Measurements from ENCODE around the gene FGFR3.

FGFR3 gene

DNA sequence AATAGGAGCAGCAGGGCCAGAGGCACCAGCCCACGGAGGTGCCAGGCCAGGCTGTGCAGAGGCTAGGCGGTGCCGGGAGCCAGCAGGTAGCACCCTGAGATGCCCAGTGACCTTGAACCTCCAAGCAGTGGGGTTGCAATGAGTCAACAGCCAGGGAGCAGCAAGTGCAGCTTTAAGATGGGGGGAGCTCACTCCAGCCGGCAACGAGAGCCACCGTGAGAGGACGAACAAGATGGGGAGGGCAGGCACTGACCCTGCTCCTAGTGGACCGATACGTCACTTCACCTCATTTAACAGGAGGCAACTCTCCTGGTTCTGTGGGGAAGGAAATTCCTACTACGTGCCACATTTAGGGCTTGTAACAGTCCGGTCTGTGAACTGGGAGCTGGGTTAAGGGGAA is 58.1 kb downstream of the FGFR3 start:
- H2BK15ac ChIP-seq (replicated peaks; ENCODE audit: low read depth): no peak overlapping the region
- H3K4ac ChIP-seq (ENCODE audit: low read depth, low read length): no peak overlapping the region
- H3K4me2 ChIP-seq (ENCODE audit: low read length): no peak overlapping the region
- no peak overlapping the region for H4K8ac ChIP-seq (ENCODE audit: low read depth, low read length)
- no peak overlapping the region for H3K18ac ChIP-seq (ENCODE audit: low read length)
- no peak overlapping the region for H4K5ac ChIP-seq (ENCODE audit: low read length)
- no peak overlapping the region for H3K4me3 ChIP-seq (ENCODE audit: low read length)
- H2BK120ac ChIP-seq (ENCODE audit: low read depth, low read length): no peak overlapping the region
- H3K27ac ChIP-seq (ENCODE audit: low read depth, low read length): no peak overlapping the region
- H3K56ac ChIP-seq (ENCODE audit: low read length): no peak overlapping the region
- no peak overlapping the region for H3K23ac ChIP-seq (ENCODE audit: low read length)
- no peak overlapping the region for H3K9ac ChIP-seq (ENCODE audit: low read length)
- H3K79me1 ChIP-seq (ENCODE audit: low read length): peaks cover 26% of the 10 kb centered on the region
- H3K36me3 ChIP-seq (ENCODE audit: control insufficient read depth, insufficient read depth, low read length): no peaks in the 10 kb centered on the region
- no peak overlapping the region for H2AK5ac ChIP-seq (ENCODE audit: low read length)
- WGBS (ENCODE audit: extremely low coverage, insufficient coverage, low lambda C conversion rate): no CpG with 5 or more reads among the region's 11 CpGs
- H3K79me2 ChIP-seq (ENCODE audit: control insufficient read depth, insufficient read depth, low read length): peaks cover 29% of the 10 kb centered on the region
- H3K27me3 ChIP-seq (ENCODE audit: insufficient read depth, low read length, poor library complexity): no peaks in the 10 kb centered on the region
- DNase-seq: no peak
- peaks cover 2% of the 10 kb centered on the region for H3K4me1 ChIP-seq (ENCODE audit: control insufficient read depth, low read depth, low read length)
- H2BK5ac ChIP-seq (ENCODE audit: low read length): no peak overlapping the region

DNA sequence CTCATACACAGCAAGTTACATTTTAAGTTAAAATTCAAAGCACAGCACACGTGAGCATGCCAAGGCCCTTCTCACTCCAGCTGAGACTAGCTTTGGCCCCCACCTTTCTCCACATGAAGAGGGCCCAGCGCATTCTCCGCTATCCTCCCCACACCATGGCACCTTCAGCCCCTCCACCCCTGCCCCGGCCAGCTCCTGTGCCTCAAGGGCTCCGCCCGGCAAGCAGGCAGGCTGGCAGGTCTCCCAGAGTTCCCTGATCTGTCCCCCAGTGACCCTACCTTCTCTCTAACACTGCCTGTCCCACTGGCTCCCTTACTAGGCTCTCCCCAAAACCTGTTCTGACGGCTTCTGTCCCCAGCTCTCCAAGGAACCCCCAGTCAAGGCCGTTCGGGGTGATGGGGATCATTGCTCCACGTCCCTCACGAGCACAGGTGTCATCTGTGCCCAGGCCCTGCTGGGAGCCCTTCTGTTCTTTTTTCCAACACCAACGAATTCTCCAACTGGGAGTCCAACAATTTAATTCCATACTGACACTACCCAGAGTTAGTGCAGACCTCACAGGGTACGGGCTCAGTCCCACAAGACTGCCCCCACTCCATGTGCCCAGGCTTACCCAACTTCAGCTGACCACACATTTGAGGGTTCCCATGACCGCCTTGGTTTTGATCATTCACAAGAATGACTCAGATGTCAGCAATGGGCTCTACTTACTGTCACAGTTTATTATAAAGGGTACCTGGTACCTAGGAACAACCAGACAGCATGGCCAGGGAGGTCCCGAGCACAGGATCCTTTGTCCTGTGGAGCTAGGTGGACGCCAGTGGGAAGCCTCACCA is 58.7 kb downstream of the FGFR3 start:
- Histone ChIP-seq H3K18ac (ENCODE audit: low read length) (no peak overlapping the region), H4K8ac (ENCODE audit: low read depth, low read length) (no peak overlapping the region), H2AK5ac (ENCODE audit: low read length) (no peak overlapping the region), H3K56ac (ENCODE audit: low read length) (peak overlapping the region; percentile 7), H3K4me3 (ENCODE audit: low read length) (no peak overlapping the region), H4K5ac (ENCODE audit: low read length) (no peak overlapping the region), H3K9ac (ENCODE audit: low read length) (no peak overlapping the region), H2BK15ac (replicated peaks; ENCODE audit: low read depth) (no peak overlapping the region), H3K36me3 (ENCODE audit: control insufficient read depth, insufficient read depth, low read length) (no peaks in the 10 kb centered on the region), H3K79me1 (ENCODE audit: low read length) (peaks cover 26% of the 10 kb centered on the region), H3K4me1 (ENCODE audit: control insufficient read depth, low read depth, low read length) (peaks cover 2% of the 10 kb centered on the region), H3K23ac (ENCODE audit: low read length) (no peak overlapping the region), H3K27me3 (ENCODE audit: insufficient read depth, low read length, poor library complexity) (no peaks in the 10 kb centered on the region), H3K27ac (ENCODE audit: low read depth, low read length) (no peak overlapping the region), H3K79me2 (ENCODE audit: control insufficient read depth, insufficient read depth, low read length) (peaks cover 29% of the 10 kb centered on the region), H3K4me2 (ENCODE audit: low read length) (no peak overlapping the region), H3K4ac (ENCODE audit: low read depth, low read length) (no peak overlapping the region), H2BK120ac (ENCODE audit: low read depth, low read length) (no peak overlapping the region), H2BK5ac (ENCODE audit: low read length) (no peak overlapping the region)
- no CpG with 5 or more reads among the region's 16 CpGs for WGBS (ENCODE audit: extremely low coverage, insufficient coverage, low lambda C conversion rate)
- DNase-seq: no peak

GRCh38 chr4:1852904-1853623 is 60.0 kb downstream of the FGFR3 start:
- no peak for DNase-seq

DNA sequence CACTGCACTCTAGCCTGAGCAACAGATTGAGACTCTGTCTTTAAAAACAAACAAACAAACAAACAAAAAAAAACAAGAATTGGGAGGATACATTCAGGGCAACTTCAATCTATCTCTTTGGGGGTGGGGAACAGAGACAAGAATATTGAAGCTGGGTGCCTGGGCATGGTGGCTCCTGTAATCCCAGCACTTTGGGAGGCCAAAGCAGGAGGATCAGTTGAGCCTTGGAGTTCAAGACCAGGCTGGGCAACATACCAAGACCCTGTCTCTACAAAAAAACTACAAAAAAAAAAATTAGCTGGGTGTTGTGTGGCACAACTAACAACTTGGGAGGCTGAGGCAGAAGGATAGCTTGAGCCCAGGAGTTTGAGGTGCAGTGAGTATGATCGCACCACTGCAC is 61.7 kb downstream of the FGFR3 start:
- peak overlapping the region; percentile 48 for H3K23ac ChIP-seq (ENCODE audit: low read length)
- H3K4me3 ChIP-seq (ENCODE audit: low read length): no peak overlapping the region
- no peak for DNase-seq
- H3K9ac ChIP-seq (ENCODE audit: low read length): peak overlapping the region; percentile 93
- H2BK15ac ChIP-seq (replicated peaks; ENCODE audit: low read depth): no peak overlapping the region
- no peak overlapping the region for H2BK5ac ChIP-seq (ENCODE audit: low read length)
- H4K5ac ChIP-seq (ENCODE audit: low read length): no peak overlapping the region
- H3K36me3 ChIP-seq (ENCODE audit: control insufficient read depth, insufficient read depth, low read length): no peaks in the 10 kb centered on the region
- WGBS (ENCODE audit: extremely low coverage, insufficient coverage, low lambda C conversion rate): no CpG with 5 or more reads among the region's 1 CpG
- peaks cover 26% of the 10 kb centered on the region for H3K79me1 ChIP-seq (ENCODE audit: low read length)
- peaks cover 2% of the 10 kb centered on the region for H3K4me1 ChIP-seq (ENCODE audit: control insufficient read depth, low read depth, low read length)
- no peak overlapping the region for H2AK5ac ChIP-seq (ENCODE audit: low read length)
- peaks cover 29% of the 10 kb centered on the region for H3K79me2 ChIP-seq (ENCODE audit: control insufficient read depth, insufficient read depth, low read length)
- H3K18ac ChIP-seq (ENCODE audit: low read length): no peak overlapping the region
- no peak overlapping the region for H3K27ac ChIP-seq (ENCODE audit: low read depth, low read length)
- H4K8ac ChIP-seq (ENCODE audit: low read depth, low read length): no peak overlapping the region
- H3K4ac ChIP-seq (ENCODE audit: low read depth, low read length): no peak overlapping the region
- peak overlapping the region; percentile 99 for H3K4me2 ChIP-seq (ENCODE audit: low read length)
- no peaks in the 10 kb centered on the region for H3K27me3 ChIP-seq (ENCODE audit: insufficient read depth, low read length, poor library complexity)
- peak overlapping the region; percentile 98 for H3K56ac ChIP-seq (ENCODE audit: low read length)
- H2BK120ac ChIP-seq (ENCODE audit: low read depth, low read length): no peak overlapping the region

More at GRCh38 chr4:1852904-1853623, 60.0 kb downstream of the FGFR3 start:
- H3K18ac ChIP-seq (ENCODE audit: low read length): no peak overlapping the region
- WGBS (ENCODE audit: extremely low coverage, insufficient coverage, low lambda C conversion rate): no CpG with 5 or more reads among the region's 9 CpGs
- H2AK5ac ChIP-seq (ENCODE audit: low read length): no peak overlapping the region
- no peak overlapping the region for H4K8ac ChIP-seq (ENCODE audit: low read depth, low read length)
- no peak overlapping the region for H3K4me3 ChIP-seq (ENCODE audit: low read length)
- no peak overlapping the region for H2BK120ac ChIP-seq (ENCODE audit: low read depth, low read length)
- no peak overlapping the region for H3K56ac ChIP-seq (ENCODE audit: low read length)
- H3K79me2 ChIP-seq (ENCODE audit: control insufficient read depth, insufficient read depth, low read length): peaks cover 29% of the 10 kb centered on the region
- H3K79me1 ChIP-seq (ENCODE audit: low read length): peaks cover 26% of the 10 kb centered on the region
- H2BK15ac ChIP-seq (replicated peaks; ENCODE audit: low read depth): no peak overlapping the region
- H4K5ac ChIP-seq (ENCODE audit: low read length): no peak overlapping the region
- H3K27ac ChIP-seq (ENCODE audit: low read depth, low read length): no peak overlapping the region
- H3K4ac ChIP-seq (ENCODE audit: low read depth, low read length): no peak overlapping the region
- H3K4me1 ChIP-seq (ENCODE audit: control insufficient read depth, low read depth, low read length): peaks cover 2% of the 10 kb centered on the region
- no peak overlapping the region for H3K4me2 ChIP-seq (ENCODE audit: low read length)
- no peaks in the 10 kb centered on the region for H3K27me3 ChIP-seq (ENCODE audit: insufficient read depth, low read length, poor library complexity)
- no peak overlapping the region for H3K9ac ChIP-seq (ENCODE audit: low read length)
- no peak overlapping the region for H2BK5ac ChIP-seq (ENCODE audit: low read length)
- H3K36me3 ChIP-seq (ENCODE audit: control insufficient read depth, insufficient read depth, low read length): no peaks in the 10 kb centered on the region
- no peak overlapping the region for H3K23ac ChIP-seq (ENCODE audit: low read length)

DNA sequence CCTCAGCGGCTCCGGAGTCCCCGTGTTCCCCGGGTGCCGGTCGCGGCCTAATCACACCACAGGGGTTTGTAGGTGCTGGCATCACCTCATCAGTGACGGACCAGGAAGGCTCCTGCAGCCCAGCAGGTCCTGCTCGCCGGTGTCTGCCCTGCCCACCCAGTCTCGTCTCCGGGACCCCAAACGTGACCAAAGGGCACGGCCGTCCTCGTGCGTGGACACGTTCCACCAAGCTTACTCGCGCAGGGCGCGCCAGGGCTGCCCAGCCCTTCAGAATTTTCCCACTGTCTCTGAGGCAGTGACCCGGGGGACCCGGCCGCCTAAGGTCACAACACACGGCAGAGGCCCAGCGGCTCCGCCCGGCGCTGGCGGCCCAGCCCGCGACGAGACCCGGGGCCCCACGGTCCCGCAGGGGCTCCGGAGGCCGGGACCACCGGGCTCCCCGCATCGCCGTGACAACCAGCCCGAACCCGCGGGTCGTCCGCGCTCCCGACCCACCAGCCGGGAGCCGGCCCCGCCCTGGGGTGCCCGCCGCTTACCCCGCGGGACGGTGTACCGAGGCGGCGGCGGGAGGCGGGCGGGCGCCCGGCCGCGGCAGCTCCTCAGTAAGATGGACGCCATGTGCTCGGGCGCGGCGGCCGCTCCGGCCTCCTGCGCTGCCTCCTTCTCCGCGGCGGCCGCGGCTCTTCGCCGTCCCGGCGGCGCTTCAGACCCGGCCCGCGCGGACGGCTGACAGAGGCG is 62.4 kb downstream of the FGFR3 start:
- Histone ChIP-seq H3K4me2 (ENCODE audit: low read length) (peak overlapping the region; percentile 99), H4K8ac (ENCODE audit: low read depth, low read length) (no peak overlapping the region), H3K27ac (ENCODE audit: low read depth, low read length) (peak overlapping the region; percentile 62), H3K18ac (ENCODE audit: low read length) (peak overlapping the region; percentile 76), H2BK5ac (ENCODE audit: low read length) (no peak overlapping the region), H3K36me3 (ENCODE audit: control insufficient read depth, insufficient read depth, low read length) (no peaks in the 10 kb centered on the region), H2AK5ac (ENCODE audit: low read length) (no peak overlapping the region), H3K9ac (ENCODE audit: low read length) (peak overlapping the region; percentile 93), H3K23ac (ENCODE audit: low read length) (peak overlapping the region; percentile 48), H3K4me3 (ENCODE audit: low read length) (peak overlapping the region; percentile 84), H3K56ac (ENCODE audit: low read length) (peak overlapping the region; percentile 98), H4K5ac (ENCODE audit: low read length) (no peak overlapping the region), H3K79me1 (ENCODE audit: low read length) (peaks cover 26% of the 10 kb centered on the region), H3K4me1 (ENCODE audit: control insufficient read depth, low read depth, low read length) (peaks cover 2% of the 10 kb centered on the region), H3K27me3 (ENCODE audit: insufficient read depth, low read length, poor library complexity) (no peaks in the 10 kb centered on the region), H2BK120ac (ENCODE audit: low read depth, low read length) (no peak overlapping the region), H3K4ac (ENCODE audit: low read depth, low read length) (peak overlapping the region; percentile 62), H2BK15ac (replicated peaks; ENCODE audit: low read depth) (no peak overlapping the region), H3K79me2 (ENCODE audit: control insufficient read depth, insufficient read depth, low read length) (peaks cover 29% of the 10 kb centered on the region)
- no peak for DNase-seq
- WGBS (ENCODE audit: extremely low coverage, insufficient coverage, low lambda C conversion rate): no CpG with 5 or more reads among the region's 92 CpGs

Data from mesendoderm (in vitro differentiated cells).